ENCODE data around the gene S100A11.
A peak's percentile ranks its signal among the peaks of the same experiment; 100 is the strongest.

The S100A11 gene

DNA sequence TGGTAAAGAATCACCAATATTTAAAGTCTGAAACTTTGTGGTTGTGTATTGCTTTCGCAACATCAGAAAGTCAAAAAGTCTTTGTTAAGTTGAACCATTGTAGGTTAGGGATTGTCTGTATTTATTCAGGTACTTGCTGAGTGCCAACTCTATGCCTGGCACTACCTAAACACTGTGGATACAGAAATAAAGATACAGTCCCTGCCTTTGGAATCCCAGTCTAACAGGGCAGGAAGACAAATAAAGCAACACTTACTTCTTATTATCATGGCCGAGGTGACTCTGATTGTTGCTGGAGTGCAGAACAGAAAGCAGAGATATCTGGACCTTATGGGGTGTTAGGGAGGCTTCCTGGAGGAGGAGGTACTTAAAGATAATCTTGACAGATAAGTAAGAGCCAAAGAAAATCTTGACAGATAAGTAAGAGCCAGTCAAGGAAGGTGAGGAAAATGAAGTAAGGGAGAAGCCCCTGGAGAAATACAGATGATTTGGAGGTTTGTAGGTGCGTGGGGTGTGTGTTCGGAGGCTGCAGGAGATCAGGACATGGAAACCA lies 31.4 kb downstream of the S100A11 start:
- TF ChIP-seq, protein P1, sequence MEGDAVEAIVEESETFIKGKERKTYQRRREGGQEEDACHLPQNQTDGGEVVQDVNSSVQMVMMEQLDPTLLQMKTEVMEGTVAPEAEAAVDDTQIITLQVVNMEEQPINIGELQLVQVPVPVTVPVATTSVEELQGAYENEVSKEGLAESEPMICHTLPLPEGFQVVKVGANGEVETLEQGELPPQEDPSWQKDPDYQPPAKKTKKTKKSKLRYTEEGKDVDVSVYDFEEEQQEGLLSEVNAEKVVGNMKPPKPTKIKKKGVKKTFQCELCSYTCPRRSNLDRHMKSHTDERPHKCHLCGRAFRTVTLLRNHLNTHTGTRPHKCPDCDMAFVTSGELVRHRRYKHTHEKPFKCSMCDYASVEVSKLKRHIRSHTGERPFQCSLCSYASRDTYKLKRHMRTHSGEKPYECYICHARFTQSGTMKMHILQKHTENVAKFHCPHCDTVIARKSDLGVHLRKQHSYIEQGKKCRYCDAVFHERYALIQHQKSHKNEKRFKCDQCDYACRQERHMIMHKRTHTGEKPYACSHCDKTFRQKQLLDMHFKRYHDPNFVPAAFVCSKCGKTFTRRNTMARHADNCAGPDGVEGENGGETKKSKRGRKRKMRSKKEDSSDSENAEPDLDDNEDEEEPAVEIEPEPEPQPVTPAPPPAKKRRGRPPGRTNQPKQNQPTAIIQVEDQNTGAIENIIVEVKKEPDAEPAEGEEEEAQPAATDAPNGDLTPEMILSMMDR (IDR thresholded peaks at IDR 0.05; ENCODE audit: unreplicated experiment in 3 of 3) = no peak
- Mint-ChIP-seq H3K27me3 (ENCODE audit: low read depth) (peaks cover 22% of the 10 kb centered on the region), H3K4me1 (peaks cover 16% of the 10 kb centered on the region), H3K9me3 (no peaks in the 10 kb centered on the region), H3K36me3 (ENCODE audit: low read depth) (no peaks in the 10 kb centered on the region), H3K4me3 (no peak overlapping the region), H3K27ac (no peak overlapping the region)

DNA sequence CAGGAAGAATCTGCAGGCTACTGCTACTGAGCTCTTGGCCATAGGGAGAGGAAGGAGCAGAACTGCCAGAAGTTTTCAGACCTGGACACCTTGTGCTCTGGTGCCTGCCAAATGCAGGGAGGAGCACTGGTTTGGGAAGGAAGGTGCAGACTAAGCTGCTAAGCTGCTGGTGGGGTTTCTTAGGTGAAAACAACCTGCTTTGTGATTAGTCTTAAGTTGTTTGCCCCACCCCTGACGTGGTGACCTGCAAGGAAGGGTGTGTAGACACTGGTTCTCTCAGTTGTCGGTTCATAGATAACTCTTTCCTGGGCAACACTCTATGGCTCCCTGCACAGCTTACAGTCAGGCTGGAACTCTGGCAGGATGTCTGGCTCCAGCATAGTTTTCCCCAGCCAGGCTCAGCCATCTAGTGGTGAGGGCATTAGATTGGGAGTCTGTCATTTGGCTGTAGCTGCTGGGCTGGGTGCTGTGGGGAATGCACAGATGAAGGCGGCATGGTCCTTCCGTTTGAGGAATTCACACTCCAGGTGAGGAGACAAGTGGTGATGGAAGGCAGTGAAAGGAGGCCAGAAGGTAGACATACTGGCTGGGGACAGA lies 32.9 kb downstream of the S100A11 start:
- no peaks in the 10 kb centered on the region for H3K36me3 Mint-ChIP-seq (ENCODE audit: low read depth)
- H3K27ac Mint-ChIP-seq = no peak overlapping the region
- TF ChIP-seq, protein P1 (IDR thresholded peaks at IDR 0.05; ENCODE audit: unreplicated experiment in 3 of 3) = no peak
- H3K4me3 Mint-ChIP-seq = no peak overlapping the region
- peaks cover 31% of the 10 kb centered on the region for H3K27me3 Mint-ChIP-seq (ENCODE audit: low read depth)
- peaks cover 16% of the 10 kb centered on the region for H3K4me1 Mint-ChIP-seq
- no peaks in the 10 kb centered on the region for H3K9me3 Mint-ChIP-seq

DNA sequence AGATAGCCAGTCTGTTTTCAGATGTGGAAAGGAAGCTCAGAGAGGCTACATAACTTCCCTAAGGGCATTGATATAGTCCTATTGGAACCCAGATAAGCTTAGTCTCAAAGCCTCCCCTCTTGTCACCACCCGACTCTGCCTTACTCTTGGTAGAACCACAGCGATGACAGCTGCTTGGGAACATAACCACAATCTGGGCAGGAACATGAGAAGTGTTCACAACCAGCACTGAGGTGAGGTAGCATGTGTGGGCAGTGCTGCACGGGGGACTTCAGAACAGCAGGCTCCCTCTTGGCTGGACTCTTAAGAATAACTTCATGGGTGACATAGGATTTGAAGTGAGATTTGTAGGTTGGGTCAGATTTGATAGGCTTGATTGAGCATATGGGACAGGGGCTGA lies 33.8 kb downstream of the S100A11 start:
- peaks cover 16% of the 10 kb centered on the region for H3K4me1 Mint-ChIP-seq
- TF ChIP-seq, protein P1 (IDR thresholded peaks at IDR 0.05; ENCODE audit: unreplicated experiment in 3 of 3) = no peak
- H3K9me3 Mint-ChIP-seq = no peaks in the 10 kb centered on the region

DNA sequence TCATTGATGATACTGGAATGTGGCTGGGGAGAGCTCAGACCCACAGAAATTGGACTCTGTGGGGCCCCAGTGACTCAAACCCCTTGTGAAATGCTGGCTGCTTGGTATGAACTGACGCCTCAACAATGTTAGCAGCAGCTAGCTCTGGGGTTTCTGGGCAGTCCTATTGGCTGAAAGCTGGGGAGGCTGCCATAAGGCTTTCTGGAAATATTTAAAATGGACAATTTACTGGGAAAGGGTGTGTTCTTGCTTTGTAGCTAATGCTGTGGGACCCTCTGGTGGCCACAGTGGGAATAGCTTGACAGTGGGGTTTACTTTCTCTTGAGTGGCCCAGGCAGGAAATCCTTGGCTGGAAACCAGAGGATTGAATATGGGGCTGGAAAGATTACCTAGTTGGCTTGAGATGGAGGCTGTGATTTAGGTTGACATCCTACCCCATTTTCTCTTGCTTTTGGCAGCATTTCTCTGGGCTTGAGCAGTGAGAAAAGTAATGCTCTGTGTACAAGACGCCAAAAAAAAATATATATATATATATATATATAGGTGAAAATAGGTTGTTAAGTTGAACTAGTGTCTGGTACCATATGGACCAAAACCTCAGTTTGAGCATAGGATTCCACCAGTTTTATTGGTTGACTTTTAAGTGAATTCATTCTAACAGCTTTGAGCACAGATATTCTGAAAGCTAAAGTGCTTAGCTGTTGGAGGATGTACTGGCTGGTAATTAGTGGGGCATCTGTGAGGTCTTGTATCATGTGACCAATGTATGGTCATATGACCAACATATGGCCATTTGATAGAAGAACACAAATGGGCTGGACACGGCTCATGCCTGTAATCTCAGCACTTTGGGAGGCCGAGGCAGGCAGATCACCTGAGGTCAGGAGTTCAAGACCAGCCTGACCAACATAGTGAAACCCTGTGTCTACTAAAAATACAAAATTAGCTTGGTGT lies 34.9 kb downstream of the S100A11 start:
- TF ChIP-seq, protein P1 (IDR thresholded peaks at IDR 0.05; ENCODE audit: unreplicated experiment in 3 of 3) = peak; percentile 93 to 96 (median 95)
- Mint-ChIP-seq H3K4me3 (no peak overlapping the region), H3K27ac (peak overlapping the region in 1 of 3 experiments; percentile 35), H3K27me3 (ENCODE audit: low read depth) (peaks cover 44% of the 10 kb centered on the region), H3K36me3 (ENCODE audit: low read depth) (no peaks in the 10 kb centered on the region), H3K9me3 (no peaks in the 10 kb centered on the region), H3K4me1 (peaks cover 16% of the 10 kb centered on the region)

More for the DNA sequence above, 33.8 kb downstream of the S100A11 start:
- H3K4me3 Mint-ChIP-seq = no peak overlapping the region
- H3K27me3 Mint-ChIP-seq (ENCODE audit: low read depth) = peaks cover 33% of the 10 kb centered on the region
- H3K27ac Mint-ChIP-seq = no peak overlapping the region
- no peaks in the 10 kb centered on the region for H3K36me3 Mint-ChIP-seq (ENCODE audit: low read depth)

DNA sequence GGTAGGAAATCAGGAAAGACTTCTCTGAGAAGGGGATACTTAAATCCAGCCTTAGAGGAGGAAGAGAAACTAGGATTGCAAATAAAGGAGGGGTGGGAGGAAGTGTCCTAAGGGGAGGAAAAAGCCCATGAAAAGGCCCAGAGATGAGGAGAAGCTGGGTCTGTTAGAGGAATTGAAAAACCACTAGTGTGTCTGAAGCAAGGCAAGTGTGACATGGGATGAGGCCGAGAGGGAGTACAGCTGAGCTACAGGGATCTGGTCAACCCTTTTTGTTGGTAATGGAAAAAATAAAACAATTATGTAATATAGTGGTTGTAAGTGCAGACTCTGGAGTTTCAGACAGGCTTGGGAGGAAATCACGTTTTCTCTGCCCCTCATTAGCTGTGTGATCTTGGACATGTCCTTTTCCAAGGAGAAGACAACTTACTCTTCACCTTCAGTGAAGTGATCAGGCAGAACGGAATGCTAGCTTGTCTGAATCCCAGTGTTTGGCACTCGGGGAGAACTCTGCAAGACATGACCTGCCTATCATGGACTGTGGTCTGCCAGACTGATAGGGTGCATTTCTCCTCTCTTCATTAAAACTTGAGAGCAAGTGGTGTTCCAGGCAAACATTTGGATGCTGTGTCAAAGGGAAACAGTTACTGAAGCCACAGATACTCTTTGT lies 35.7 kb downstream of the S100A11 start:
- TF ChIP-seq, protein P1 (IDR thresholded peaks at IDR 0.05; ENCODE audit: unreplicated experiment in 3 of 3) = no peak
- Mint-ChIP-seq H3K36me3 (ENCODE audit: low read depth) (no peaks in the 10 kb centered on the region), H3K27ac (peak overlapping the region in 1 of 3 experiments; percentile 35), H3K27me3 (ENCODE audit: low read depth) (peaks cover 45% of the 10 kb centered on the region), H3K4me1 (peaks cover 16% of the 10 kb centered on the region), H3K9me3 (no peaks in the 10 kb centered on the region), H3K4me3 (no peak overlapping the region)
